Activated CD4-positive, alpha-beta T cell treated with anti-CD3 and anti-CD28 coated beads for 4 hours (primary cell): Measurements from ENCODE around the gene PLTP.
"Not testable (repeated sequence)": the region's sequence is repeated elsewhere in the genome, so short reads cannot be mapped to it uniquely, and the experiment has no call there.

Experiments used
- DNase-seq, 2 donors: peaks; one replicate each; pipeline ENCODE4 v3.0.0-alpha.2; 2020

The PLTP gene, protein sequence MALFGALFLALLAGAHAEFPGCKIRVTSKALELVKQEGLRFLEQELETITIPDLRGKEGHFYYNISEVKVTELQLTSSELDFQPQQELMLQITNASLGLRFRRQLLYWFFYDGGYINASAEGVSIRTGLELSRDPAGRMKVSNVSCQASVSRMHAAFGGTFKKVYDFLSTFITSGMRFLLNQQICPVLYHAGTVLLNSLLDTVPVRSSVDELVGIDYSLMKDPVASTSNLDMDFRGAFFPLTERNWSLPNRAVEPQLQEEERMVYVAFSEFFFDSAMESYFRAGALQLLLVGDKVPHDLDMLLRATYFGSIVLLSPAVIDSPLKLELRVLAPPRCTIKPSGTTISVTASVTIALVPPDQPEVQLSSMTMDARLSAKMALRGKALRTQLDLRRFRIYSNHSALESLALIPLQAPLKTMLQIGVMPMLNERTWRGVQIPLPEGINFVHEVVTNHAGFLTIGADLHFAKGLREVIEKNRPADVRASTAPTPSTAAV

DNA sequence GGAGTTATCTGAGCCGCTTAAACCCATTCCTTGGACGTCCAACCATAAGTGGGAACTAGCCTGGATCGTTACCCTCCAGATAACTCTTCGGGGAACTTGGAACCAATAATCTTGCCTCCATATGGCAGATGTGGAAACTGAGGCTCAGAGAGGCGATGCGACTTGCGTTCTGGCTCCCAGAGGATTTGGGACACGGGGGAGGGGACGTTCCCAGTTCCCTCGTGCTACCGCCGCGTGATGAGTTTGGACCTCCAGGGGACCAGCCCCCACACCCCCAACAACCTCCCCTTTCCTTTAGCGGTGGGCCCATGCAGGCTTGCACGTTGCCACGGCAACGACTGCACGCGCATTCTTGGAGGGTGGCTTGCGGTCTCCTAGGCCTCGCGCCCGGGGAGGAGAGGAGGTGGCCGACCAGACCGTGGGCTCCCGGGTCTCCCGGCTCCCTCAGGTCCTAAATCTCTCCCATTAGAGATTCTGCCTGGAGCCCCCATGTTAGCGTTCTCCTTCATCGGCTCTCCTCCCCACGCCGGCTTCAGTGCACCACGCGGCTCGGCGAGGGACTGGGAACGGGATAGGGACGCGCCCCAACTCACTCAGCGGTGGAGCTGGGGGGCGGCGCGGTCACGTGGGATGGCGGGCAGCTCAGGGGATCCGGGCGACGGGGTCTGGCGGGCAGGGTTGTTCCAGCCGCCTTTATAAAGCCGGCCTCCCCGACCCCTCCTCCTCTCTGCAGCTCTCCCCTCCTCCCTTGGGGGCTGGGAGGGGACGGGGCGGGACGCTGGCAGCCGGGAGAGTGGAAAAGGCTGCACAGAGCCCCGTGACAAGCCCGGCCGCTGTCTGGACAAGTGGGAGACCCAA is at the start of gene PLTP:
TSS of gene PLTP (minus strand) at position 670 of the 858 bp plus-strand sequence. CDS start 703 bp downstream, outside the sequence.
- DNase-seq: peak in 1 of 2 donors; percentile 19

DNA sequence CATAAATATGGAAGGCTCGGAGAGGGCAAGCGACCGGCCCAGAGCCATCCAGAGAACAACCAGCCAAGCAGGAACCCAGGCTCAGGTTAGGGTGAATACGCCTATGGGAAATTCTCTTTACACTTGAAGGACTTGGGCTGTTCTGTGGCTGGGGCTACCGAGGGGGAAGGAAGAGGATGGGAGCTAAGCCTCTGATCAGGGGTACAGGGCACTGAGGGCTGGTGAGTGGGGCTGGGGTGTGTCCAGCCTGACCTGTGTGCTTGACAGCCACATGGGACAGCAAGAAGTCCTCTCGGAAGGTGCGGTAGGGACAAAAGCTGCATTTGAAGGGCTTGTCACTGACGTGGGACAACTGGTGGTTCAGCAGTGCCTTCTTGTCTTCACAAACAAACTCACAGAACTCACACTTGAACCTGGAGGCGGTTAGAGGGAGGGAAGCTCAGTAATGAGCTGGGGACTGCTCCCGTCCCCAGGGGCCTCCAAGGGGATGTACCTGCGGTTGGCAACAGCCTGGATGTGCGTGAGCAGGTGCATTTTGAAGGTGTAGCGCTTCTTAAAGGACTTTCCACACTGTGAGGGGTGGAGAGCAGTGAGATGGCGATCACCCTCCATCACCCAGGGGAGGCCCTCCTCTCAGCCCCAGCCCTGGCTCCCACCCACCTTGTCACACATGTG is 48.1 kb upstream of the PLTP start:
- no peak for DNase-seq

DNA sequence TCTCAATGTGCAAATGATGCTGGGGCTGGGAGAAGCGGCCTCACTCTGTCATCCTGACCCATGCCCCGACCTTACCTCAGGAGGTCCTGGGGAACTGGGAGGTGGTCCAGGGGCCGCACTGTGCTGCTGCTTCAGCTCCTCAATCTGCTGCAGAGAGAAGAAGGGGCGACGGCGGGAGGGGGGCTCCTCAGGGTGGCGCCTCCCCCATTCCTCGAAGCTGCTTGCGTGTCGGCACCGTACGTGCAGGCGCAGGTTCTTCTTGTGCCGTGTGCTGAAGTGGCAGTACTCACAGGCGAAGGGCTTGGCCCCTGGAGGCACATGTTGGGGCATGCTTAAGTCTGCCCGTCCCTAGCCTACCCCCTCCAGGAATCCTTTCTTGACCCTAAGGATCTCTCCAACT is 47.2 kb upstream of the PLTP start:
- DNase-seq: no peak

DNA sequence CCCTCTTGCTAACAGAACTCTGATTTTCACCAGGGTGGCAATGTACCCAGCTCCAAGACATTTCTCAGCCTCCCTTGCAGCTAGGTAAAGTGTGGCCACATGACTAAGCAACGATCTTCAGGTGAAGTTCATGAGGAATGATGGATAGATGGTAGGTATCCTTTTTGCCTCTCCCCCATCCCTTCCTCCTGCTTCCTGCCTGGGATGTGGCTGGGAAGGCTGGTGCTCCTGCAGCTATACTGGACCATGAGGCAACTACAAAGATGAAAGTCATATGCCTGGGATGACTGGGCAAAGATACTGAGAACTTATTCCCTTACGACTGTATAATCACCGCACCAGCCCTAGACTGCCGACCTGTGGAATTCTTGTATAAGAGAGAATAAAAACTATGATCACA is 46.6 kb upstream of the PLTP start:
- DNase-seq: no peak

DNA sequence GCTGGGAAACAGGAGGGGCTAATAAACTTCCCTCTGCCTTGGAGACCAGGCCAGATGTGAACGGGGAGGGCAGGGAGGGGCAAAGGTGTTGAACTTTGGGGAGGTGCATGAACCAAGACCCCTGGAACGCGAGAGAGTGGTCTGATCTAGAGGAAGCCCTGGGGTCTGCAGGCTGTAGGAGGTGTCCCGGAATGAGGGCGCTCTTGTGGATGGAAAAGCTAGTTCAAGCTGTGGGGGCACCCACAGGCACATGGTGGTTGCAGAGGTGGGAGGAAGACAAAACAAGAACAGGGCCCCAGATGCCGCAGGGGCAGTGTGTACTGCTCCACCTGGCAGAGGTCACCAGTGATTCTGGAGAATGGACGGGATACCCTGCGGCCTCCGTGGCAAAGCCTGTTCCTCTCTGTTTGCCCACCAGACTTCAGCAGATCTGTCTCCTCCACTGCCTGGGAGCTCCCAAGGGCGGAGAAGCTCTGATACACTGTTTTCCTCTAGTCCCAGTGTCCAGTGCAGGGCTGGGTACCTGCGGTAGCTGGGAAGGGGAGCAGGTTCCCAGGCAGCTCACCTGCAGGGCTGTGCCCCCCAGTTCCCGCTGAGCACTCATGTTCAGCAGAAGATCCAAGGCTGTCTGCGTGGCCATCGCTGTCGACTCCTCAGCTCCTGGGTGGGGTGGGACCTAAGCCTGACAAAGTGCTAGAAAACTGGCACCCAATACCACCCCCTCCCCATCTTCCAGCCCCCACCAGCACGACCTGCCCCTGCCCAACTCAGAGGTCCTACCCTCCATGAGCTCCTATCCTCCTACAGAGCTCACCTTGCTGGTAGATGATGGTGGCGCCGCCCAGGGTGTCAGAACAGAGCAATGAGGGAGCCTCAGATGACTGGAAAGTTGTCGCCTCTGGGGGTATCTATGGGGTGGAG is 45.3 kb upstream of the PLTP start:
- no peak for DNase-seq

DNA sequence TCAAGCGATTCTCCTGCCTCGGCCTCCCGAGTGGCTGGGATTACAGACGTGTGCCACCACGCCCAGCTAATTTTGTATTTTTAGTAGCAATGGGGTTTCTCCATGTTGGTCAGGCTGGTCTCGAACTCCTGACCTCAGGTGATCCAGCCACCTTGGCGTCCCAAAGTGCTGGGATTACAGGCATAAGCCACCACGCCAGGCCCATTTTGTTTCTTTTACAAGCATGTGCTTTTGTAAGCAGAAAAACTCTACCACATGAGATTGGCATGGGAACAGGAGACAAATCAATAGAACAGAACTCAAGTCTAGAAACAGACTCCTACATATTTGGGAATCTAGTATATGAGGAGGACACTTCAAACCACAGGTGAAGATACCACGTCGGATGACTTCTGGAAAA is 44.4 kb upstream of the PLTP start:
- not testable (repeated sequence) for DNase-seq

DNA sequence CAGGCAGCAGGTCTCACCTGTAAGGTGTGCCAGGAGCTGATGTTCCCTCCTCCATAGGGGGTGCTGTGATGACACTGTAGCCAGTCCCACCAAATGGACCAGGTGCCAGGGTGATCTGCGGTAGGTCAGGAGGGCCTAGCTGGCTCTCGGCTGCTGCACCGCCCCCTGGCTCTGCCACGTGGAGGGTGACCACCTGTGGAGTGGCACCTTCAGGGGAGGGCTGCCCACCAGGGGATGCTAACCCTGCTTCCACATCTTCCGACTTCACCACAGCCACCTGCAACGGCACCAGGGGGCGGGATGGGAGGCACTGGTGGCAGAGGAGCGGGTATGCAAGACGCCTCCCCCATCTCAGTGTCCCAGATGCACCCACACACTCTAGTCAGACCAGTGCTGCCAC is 41.7 kb upstream of the PLTP start:
- no peak for DNase-seq

DNA sequence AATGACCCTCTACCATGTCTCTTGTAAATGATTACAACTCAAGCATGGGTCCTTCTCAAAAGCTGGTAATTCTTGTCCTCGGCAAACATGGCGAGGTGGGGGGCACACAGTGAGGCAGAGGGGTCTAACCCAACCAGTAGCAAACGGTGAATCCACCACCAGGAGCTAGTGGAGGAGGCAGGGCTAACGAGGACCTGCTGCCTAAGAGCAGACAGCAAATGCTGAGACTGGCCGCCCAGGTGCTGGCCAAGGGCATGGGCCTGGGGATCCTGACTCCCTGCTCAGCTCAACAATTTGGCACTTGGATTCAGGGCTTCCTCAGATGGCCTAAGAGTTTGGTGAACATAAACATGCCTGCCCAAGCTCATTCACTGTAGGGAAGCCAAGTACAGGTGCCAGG is 40.9 kb upstream of the PLTP start:
- DNase-seq: no peak

DNA sequence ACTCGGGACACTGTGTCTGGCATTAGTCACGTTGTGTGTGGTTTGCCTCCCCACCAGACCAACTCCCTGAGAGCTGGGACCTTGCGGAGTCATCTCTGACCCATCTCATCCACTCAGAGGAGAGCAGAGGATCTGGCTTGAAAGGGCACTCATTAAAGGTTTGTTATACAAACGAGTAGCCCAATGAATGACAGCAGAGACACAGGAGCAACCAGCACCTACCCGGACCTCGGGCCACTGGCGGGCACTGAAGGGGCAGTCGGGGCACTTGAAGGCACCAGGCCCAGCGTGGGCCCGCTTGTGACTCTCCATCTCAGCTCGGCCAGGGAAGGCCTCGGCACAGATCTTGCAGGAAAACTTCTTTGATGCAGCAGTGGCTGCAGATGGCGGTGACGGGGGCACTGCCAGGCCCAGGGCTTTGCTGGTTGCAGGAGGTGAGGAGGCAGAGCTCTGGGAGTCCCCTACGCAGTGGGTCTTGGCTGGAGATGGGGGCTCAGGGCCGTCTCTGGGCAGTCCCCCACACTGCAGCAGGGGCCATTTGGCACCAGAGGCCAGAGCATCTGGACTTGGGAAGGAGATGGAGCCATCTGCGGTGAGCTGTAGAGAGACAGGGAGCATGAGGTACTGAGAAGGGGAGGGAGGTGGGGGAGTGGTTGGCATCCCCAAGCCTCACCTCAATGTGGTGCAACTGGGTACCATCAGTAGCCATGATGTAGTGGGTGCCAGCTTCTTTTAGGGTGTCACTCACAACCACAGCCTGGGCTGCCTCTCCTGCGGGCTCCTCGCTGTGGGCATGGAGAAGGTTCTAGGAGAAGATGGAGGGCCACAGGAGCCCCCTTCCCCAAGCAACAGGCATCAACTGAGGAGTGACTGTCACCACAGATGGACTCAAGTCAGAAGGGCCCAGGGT is 40.2 kb upstream of the PLTP start:
- no peak for DNase-seq

DNA sequence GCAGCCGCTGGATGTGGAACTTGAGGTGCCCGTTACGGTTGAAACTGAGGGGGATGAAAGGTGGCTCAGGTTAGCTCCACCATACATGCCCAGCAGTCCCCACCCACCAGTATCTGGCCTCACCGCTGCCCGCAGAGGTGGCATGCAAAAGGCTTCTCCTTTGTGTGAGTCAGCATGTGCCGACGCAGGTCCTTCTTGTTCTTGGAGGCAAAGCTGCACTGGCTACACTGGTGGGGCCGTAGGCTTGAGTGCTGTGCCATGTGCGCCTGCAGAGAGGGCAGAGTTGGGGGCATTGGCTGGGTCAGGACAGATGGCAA is 38.3 kb upstream of the PLTP start:
- no peak for DNase-seq

DNA sequence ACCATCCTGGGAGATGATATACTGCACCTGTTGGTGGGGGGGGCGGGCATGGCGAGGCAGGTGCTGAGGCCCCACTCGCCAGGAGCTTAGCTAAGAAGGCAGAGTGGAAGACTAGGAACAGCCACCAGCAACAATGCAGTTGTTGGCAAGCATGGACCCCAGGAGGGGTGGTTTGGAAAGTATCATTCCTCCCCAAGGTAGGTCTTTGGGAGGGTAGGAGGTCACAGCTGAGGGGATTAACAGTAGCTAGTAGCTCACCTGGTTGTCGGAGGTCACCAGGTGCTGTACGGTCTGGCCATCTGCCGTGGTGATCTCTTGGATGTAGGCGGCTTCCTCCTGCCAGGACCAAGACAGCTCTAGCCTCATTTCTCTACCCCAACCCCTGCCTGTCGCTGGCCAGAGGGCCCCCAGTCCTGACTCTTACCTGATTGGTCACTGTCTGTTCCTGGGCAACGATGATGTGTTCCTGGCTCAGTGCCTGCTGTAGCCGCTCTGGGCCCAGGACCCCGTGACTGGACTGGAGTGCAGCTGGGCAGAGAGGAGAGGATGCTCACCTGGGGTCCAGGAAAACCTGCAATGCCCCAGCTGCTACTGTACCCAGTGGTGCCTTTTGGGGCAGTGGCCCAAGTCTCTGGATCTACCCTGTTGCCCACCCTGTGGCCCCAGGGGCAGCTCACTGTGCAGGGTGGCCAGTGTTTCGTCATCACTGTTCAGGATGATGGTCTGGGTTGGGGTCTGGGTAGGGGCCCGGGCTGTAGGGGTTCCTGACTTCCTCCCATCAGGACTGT is 37.8 kb upstream of the PLTP start:
- no peak for DNase-seq

DNA sequence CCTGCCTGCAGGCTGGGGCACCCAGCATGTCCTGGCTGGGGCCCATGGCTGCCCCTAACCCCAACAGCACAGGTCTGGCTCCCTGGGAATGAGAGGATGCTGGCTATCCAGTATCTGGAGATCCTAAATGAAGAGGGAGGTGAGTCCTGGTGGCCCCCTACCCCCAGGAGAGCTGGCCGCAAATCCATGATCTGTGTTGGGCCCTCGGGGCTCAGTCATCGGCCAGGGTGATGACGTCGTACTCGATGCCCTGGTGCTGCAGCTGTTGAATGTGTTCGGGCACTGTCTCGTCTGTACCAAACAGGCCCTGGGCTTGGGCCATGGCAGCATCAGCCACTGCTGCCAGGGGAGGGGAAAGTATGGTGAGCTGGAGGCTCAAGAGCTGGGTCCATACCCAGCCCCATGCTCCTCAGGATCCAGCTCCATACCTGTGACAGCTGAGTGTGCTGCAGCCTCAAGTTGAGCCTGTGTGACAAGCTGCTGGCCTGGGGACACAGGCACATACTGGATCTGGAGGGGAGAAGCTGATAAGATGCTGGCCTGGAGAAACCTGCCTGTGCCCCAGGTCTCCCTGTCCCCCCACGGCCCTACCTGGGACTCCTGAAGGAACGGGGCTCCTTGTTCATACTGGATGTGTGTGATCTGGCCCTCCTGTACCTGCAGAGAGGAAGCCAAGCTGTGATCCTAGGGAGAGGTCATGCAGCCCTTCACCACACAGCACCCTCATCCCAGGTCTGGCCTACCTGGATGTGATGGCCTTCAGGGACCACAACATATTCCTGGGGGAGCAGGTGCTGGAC is 37.0 kb upstream of the PLTP start:
- no peak for DNase-seq

DNA sequence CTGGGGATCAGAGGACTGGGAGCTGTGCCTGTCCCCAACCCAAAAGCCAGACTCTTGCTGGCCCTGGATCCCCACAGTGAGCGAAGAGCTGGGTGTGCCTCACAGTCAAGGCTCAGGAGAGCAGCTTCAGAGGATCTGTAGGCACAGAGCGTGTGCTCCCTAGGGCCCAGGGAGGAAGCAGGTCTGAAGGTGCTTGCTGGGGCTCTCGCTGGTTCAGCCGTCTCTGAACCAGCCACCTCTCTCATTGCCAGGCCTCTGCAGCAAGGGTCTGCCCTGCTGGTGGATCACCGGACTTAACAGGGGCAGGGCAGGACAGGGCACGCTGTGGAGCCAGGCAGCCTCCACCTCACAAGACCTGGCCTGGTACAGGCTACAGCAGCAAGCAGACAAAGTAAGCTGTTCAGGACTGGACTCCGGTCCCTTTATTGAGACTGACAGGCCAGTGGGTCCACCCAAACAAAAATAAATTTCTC is 36.3 kb upstream of the PLTP start:
- no peak for DNase-seq

DNA sequence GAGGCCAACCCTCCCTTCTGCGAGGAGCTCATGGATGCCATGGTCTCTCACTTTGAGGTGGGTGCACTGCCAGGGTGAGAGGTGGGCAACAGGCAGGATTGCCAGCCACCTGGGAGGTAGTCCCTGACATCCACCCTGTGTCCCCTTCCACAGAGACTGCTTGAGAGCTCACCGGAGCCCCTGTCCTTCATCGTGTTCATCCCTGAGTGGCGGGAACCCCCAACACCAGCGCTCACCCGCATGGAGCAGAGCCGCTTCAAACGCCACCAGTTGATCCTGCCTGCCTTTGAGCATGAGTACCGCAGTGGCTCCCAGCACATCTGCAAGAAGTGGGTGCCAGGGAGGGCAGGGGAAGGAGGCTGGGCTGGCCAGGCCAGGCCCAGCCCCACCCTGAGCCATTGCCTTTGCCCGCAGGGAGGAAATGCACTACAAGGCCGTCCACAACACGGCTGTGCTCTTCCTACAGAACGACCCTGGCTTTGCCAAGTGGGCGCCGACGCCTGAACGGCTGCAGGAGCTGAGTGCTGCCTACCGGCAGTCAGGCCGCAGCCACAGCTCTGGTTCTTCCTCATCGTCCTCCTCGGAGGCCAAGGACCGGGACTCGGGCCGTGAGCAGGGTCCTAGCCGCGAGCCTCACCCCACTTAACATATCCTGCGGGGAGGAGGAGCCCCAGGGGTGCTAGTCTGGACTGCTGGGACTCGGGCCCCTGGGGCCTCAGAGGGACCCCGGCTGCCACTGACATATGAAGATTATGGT is 35.3 kb upstream of the PLTP start:
- no peak for DNase-seq

DNA sequence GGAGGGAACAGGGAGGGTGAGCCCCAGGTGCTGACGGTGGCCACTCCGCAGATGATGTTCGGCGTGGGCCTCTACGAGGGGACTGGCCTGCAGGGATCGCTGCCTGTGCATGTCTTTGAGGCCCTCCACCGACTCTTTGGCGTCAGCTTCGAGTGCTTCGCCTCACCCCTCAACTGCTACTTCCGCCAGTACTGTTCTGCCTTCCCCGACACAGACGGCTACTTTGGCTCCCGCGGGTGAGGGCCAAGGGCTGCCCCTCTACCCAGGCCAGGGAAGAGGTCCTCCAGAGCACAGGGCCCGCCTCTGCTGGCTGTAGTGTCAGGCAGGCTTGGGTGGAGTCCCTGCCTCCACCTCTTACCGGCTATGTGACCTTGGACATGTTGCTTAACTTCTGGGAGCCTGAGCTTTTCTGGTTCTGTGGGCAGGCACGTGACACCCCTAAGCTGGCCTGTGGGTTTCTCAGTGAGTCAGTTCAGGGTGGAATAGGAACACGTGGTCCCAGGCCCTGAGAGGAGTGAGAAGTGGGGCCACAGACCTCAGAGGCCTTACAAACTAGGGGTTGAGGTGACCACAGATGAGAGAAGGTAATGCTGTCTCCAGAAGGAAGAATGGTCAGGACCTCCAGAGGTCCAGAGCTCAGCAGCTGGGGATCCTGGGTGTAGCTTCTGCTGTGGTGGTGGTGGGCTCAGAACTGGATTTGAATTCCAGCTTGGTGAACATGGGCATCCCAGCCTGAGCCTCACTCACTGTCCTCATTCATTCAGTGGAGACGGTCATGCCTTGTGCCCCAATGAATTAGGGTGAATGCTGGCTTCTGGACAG is 34.4 kb upstream of the PLTP start:
- DNase-seq: no peak

DNA sequence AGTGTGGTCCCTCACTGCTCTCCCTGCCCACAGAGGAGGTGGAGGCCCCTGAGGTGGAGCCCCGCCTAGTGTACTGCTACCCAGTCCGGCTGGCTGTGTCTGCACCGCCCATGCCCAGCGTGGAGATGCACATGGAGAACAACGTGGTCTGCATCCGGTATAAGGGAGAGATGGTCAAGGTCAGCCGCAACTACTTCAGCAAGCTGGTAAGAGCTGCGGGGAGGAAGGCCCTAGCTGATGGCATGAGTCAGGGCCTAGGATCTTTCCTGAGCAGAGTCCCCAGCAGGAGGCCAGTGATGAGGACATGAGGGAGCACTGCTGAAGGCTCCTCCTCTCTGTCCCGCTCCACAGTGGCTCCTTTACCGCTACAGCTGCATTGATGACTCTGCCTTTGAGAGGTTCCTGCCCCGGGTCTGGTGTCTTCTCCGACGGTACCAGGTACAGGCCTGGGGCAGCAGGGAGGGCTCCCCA is 33.8 kb upstream of the PLTP start:
- no peak for DNase-seq

DNA sequence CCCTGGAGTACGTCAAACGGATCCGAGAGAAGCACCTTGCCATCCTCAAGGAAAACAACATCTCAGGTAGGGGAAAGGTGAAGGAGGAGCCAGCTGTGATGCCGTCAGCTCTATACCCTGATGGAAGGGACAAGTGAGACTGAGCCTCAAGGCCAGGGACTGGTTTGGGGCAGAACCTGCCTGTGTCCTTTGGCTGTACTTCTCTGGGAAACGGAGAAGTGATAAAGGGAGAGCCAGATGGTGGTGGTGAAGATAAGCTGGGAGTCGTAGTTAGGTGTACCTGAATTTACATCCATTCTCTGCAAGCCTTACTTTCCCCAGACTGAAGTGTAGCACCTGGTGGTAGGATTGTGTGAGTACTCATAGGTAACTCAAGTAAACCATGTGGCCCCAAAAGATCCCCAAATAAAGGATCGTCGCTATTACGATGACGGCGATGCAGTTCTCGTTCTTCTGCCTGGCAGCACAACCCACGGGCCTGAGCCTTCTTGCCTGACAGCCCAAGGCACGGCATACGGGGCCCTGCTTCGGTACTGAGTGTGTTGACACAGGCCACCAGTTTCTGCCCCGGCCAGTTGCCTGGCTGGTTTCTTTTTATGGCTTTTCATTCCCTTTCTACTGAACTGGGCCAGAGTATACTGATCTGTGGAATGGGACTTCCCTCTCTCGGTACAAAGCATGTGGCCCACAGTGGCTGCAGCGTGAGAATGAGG is 33.2 kb upstream of the PLTP start:
- no peak for DNase-seq
